Spleen (tissue), 11 donors: ENCODE data around the gene PPP1R27. TPM values are rescaled to one million over a fixed set of nuclear protein-coding genes. Genes with fewer than 3 reads are reported as not detected.

ENCODE experiments used
- DNase-seq: peaks from one replicate; pipeline ENCODE4 v3.0.0-alpha.2; 2020
- H3K27ac ChIP-seq, 8 donors: fragments of 200-600 bp; sonication (generic) in 7 of 8; 1 replicate in 4 of 8; 2 replicates in 4 of 8; pipeline versions ENCODE4 v1.5.0 to v1.8.0; 2016 to 2021; ENCODE audit warnings: inconsistent platforms in 4 of 8, mild to moderate bottlenecking in 4 of 8, moderate library complexity in 1 of 8
- H3K27me3 ChIP-seq, 7 donors: fragments of 200-600 bp; sonication (generic) in 6 of 7; replicated peaks in 1 of 7; 1 replicate in 4 of 7; 2 replicates in 3 of 7; pipeline versions ENCODE4 v1.5.0 to v1.8.0; 2016 to 2021; ENCODE audit warnings: inconsistent platforms in 3 of 7, mild to moderate bottlenecking in 1 of 7
- H3K36me3 ChIP-seq, 6 donors: fragments of 200-600 bp; sonication (generic) in 5 of 6; 1 replicate in 4 of 6; 2 replicates in 2 of 6; pipeline versions ENCODE4 v1.5.0 to v1.8.0; 2016 to 2021; ENCODE audit warnings: inconsistent platforms in 2 of 6
- H3K4me1 ChIP-seq, 6 donors: fragments of 200-600 bp; sonication (generic) in 5 of 6; 1 replicate in 3 of 6; 2 replicates in 3 of 6; pipeline versions ENCODE4 v1.5.0 to v1.8.0; 2016 to 2021; ENCODE audit warnings: inconsistent platforms in 3 of 6
- H3K4me3 ChIP-seq, 8 donors: fragments of 200-600 bp; sonication (generic) in 7 of 8; 1 replicate in 4 of 8; 2 replicates in 4 of 8; pipeline versions ENCODE4 v1.5.0 to v1.8.0; 2016 to 2021; ENCODE audit warnings: inconsistent platforms in 4 of 8, mild to moderate bottlenecking in 4 of 8, moderate library complexity in 2 of 8
- H3K9me3 ChIP-seq, 8 donors: fragments of 200-600 bp; sonication (generic) in 7 of 8; 1 replicate in 4 of 8; 2 replicates in 4 of 8; pipeline versions ENCODE4 v1.5.0 to v1.8.0; 2016 to 2021; ENCODE audit warnings: inconsistent platforms in 4 of 8
- POLR2A ChIP-seq, 3 donors: fragments of 450-650 bp; IDR thresholded peaks; one replicate each; pipeline ENCODE4 v1.5.1; 2017; ENCODE audit warnings: antibody characterized with exemption in 3 of 3, mild to moderate bottlenecking in 1 of 3
- POLR2AphosphoS5 ChIP-seq, 3 donors: sonication (generic); formaldehyde crosslinking; IDR thresholded peaks; one replicate each; pipeline ENCODE4 v1.5.1; 2017; ENCODE audit warnings: antibody characterized with exemption in 3 of 3
- WGBS, 5 donors: extraction: QIAGEN DNeasy Blood & Tissue Kit in 3 of 5; methylation state at CpG; one replicate each; pipeline versions ENCODE4 v1.1.5 to v1.1.7; 2013 to 2018; 5-methylcytosine and 5-hydroxymethylcytosine counted together
- intact Hi-C: fragments of 100-400 bp; cut with DNase I; formaldehyde crosslinking; loops from one replicate; pipeline ENCODE4 v1.15.0; 2023; ENCODE audit warnings: low total_unique reads
- polyA plus RNA-seq, 3 donors: library from polyadenylated mRNA; stranded (reverse); fragments of 200-250 nt; gene quantifications; one replicate each; pipeline ENCODE4 v1.2.1, GENCODE V29; 2013
- total RNA-seq, 7 donors: library from RNA; depleted of rRNA in 3 of 7; stranded (reverse); fragments of >200 nt in 3 of 7; fragmentation: NEBNext Ultra II Directional in 4 of 7; extraction: Animal tissue kit (Norgen Biotek cat#: 25700) in 4 of 7; gene quantifications; one replicate each; pipeline versions ENCODE4 v1.1.0 to v1.2.1, GENCODE V29; 2016 to 2021
- TF ChIP-seq, protein P1 (sequence below), 11 experiments: fragments of 200-600 bp in 7 of 11; fragments of 450-650 bp in 4 of 11; sonication (generic) in 4 of 11; IDR thresholded peaks in 8 of 11; conservative IDR thresholded peaks in 3 of 11; 1 replicate in 7 of 11; 2 replicates in 4 of 11; pipeline versions ENCODE4 v1.4.0 to v1.8.0; 2016 to 2021; ENCODE audit warnings: antibody characterized with exemption in 11 of 11, inconsistent platforms in 4 of 11, mild to moderate bottlenecking in 1 of 11
- donor health status: healthy with polysubstance abuse.
- donor health status: DM: no; HTN: no; CAD: no; lungs with moderate emphysema.
- donor health status: DM: no; HTN: no; CAD: no.
- donor health status: Bipolar disorder and iron deficiency.
- donor health status: healthy.
- donor health status: DM: no; HTN: no; CAD: no.
- donor health status: DM: yes; HTN: yes; CAD: no.

Gene PPP1R27
- total and polyA plus RNA-seq, 10 donors = 0.09 to 0.39 TPM; not detected in 8

DNA sequence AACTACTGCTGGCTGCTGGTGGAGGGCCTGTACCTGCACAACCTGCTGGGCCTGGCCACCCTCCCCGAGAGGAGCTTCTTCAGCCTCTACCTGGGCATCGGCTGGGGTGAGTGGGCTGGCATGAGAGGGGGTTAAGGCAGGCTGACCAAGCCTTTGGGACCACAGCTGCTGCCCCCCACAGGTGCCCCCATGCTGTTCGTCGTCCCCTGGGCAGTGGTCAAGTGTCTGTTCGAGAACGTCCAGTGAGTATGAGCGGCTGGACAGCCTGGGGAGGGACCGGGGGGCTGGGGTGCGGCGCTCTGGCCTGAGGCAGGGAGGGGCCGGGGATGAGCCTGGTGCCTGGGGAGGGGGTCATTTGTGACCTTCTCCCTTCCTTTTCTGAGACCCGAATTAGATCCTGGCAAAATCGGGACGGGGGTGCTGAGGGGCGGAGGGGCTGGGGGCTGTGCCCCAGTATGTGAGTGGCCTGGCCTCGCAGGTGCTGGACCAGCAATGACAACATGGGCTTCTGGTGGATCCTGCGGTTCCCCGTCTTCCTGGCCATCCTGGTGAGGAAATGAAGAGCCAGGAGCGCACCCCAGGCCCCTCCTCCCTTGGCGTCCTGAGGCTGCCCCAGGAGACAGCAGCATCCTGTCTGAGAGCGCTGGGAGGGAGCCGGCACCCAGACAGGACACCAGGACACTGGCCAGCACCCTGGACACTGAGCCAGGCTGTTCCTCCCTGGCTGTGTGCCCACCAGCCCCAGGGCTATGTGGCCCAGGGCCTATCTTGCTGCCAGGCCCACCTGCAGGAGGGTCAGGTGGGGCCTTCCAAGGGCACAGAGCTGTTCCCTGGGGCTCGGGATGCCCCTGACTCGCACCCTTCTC lies 22.9 kb downstream of the PPP1R27 start:
- Histone ChIP-seq H3K9me3 (no peaks in the 10 kb centered on the region), H3K36me3 (no peaks in the 10 kb centered on the region), H3K4me1 (no peaks in the 10 kb centered on the region), H3K27me3 (peaks cover 0 to 90% (median 26%) of the 10 kb centered on the region in 7 donors), H3K4me3 (no peak overlapping the region), H3K27ac (no peak overlapping the region)
- WGBS, 5 donors = 63 to 85% (median 75%) methylated on average over 12 to 24 of the region's 24 CpGs
- no peak for DNase-seq
- no peak for TF ChIP-seq POLR2A (IDR thresholded peaks at IDR 0.05)
- TF ChIP-seq, protein P1, sequence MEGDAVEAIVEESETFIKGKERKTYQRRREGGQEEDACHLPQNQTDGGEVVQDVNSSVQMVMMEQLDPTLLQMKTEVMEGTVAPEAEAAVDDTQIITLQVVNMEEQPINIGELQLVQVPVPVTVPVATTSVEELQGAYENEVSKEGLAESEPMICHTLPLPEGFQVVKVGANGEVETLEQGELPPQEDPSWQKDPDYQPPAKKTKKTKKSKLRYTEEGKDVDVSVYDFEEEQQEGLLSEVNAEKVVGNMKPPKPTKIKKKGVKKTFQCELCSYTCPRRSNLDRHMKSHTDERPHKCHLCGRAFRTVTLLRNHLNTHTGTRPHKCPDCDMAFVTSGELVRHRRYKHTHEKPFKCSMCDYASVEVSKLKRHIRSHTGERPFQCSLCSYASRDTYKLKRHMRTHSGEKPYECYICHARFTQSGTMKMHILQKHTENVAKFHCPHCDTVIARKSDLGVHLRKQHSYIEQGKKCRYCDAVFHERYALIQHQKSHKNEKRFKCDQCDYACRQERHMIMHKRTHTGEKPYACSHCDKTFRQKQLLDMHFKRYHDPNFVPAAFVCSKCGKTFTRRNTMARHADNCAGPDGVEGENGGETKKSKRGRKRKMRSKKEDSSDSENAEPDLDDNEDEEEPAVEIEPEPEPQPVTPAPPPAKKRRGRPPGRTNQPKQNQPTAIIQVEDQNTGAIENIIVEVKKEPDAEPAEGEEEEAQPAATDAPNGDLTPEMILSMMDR (IDR thresholded peaks at IDR 0.05 in 8 of 11, conservative IDR thresholded peaks at IDR 0.05 in 3 of 11) = no peak
- intact Hi-C loops = no loop called here

DNA sequence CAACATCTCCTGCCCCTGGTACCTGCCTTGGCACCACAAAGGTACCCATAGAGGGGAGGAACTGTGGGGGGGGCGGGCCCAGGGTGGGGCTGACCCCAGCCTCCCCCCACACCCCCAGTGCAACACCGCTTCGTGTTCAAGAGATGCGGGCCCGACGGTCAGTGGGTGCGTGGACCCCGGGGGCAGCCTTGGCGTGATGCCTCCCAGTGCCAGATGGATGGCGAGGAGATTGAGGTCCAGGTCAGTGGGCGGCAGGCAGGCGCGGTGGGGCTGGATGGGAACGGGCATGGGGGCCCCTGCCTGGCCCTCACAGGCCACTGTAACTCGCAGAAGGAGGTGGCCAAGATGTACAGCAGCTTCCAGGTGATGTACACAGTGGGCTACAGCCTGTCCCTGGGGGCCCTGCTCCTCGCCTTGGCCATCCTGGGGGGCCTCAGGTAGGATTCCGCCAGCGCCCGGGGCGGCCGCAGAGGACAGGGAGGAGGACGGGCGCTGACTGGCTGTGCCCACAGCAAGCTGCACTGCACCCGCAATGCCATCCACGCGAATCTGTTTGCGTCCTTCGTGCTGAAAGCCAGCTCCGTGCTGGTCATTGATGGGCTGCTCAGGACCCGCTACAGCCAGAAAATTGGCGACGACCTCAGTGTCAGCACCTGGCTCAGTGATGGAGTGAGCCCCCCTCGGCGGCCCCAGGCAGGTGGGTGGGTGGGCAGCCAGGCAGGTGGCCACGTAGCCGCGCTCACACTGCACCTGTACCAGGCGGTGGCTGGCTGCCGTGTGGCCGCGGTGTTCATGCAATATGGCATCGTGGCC lies 23.8 kb downstream of the PPP1R27 start:
- WGBS, 5 donors = 80 to 88% (median 86%) methylated on average over 2 to 42 of the region's 42 CpGs
- Histone ChIP-seq H3K4me1 (no peaks in the 10 kb centered on the region), H3K9me3 (no peaks in the 10 kb centered on the region), H3K36me3 (no peaks in the 10 kb centered on the region), H3K4me3 (no peak overlapping the region), H3K27me3 (peaks cover 0 to 92% (median 33%) of the 10 kb centered on the region in 7 donors), H3K27ac (no peak overlapping the region)
- intact Hi-C loops = no loop called here
- no peak for DNase-seq
- TF ChIP-seq, protein P1 (IDR thresholded peaks at IDR 0.05 in 8 of 11, conservative IDR thresholded peaks at IDR 0.05 in 3 of 11) = no peak
- TF ChIP-seq POLR2A (IDR thresholded peaks at IDR 0.05) (no peak), POLR2AphosphoS5 (IDR thresholded peaks at IDR 0.05) (no peak)

DNA sequence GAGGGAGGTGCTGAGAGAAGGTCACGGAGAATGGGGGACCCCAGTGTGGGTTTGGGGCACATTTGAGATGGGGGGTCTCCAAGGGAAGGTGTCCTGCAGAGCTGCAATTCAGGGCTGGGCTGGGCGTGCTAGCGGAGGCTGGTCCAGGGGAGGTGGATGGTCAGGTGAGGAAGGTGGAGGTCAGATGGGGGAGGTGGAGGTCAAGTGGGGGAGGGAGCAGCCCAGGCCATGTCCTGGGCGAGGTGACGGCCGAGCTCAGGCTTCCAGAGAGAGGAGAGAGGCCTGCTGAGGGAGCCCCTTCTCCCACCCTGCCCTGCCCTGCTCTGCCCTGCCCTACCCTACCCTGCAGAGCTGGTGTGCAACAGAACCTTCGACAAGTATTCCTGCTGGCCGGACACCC lies 24.4 kb downstream of the PPP1R27 start:
- no peak for DNase-seq

More for the DNA sequence above, 24.4 kb downstream of the PPP1R27 start:
- Histone ChIP-seq H3K4me3 (no peak overlapping the region), H3K4me1 (no peaks in the 10 kb centered on the region), H3K27me3 (peaks cover 0 to 94% (median 39%) of the 10 kb centered on the region in 7 donors), H3K36me3 (no peaks in the 10 kb centered on the region), H3K9me3 (no peaks in the 10 kb centered on the region), H3K27ac (no peak overlapping the region)
- TF ChIP-seq POLR2AphosphoS5 (IDR thresholded peaks at IDR 0.05) = no peak
- TF ChIP-seq, protein P1 (IDR thresholded peaks at IDR 0.05 in 8 of 11, conservative IDR thresholded peaks at IDR 0.05 in 3 of 11) = no peak
- no peak for TF ChIP-seq POLR2A (IDR thresholded peaks at IDR 0.05)
- intact Hi-C loops = no loop called here
- 71 to 88% (median 81%) methylated on average over 5 to 8 of the region's 8 CpGs for WGBS, 5 donors
